ENCODE results near the gene KLK15. TPM values are rescaled to one million over a fixed set of nuclear protein-coding genes. Genes with fewer than 3 reads are reported as not detected.

KLK15 gene
- total and polyA plus RNA-seq, 2 of the 13 experiments (the other 11 are each of a cell fraction or from before 2014, with no cell fraction given), result not detected

DNA sequence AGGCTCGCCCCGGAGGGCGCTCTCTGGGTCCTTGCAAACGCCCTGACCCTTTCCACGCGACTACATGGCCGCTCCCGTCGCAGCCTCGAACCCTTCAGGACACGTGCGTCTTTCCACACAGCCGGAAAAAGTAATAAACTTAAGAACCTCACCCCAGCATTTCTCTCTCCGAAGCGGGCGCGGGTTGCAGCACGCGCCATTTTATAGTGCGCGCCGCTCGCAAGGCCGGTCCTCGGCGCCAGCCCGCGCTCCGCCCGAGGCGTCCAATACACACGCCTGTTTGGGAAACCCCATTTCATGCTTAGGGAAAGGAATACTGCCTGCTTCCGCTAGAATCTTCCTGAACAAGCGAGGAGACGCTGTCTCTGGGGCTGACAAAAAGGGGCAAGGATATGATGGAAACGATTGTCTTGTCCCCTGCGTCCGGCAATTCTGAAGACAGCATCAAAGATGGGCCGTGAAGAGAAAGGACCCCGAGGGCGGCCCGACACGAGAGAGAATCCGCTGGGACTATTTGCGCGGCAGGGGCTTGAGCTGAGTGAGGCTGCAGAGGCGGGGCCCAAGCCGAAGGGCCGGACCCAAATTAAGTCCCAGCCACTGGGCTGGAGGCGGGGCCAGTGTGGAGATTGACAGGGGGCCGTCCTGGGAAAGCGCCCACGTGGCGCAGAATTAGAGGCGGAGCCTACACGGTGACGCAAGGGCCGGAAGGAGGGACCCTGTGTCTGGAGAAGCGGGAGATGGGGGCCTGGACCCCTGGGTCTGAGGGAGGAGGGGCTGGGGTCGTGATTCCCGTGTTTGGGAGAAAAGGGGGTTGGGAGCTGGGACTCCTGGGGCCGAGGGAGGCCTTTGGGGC lies 28.7 kb downstream of the KLK15 start (continued):
- TF ChIP-seq, protein P1, sequence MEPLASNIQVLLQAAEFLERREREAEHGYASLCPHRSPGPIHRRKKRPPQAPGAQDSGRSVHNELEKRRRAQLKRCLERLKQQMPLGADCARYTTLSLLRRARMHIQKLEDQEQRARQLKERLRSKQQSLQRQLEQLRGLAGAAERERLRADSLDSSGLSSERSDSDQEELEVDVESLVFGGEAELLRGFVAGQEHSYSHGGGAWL (CRISPR knock-in tag; IDR thresholded peaks at IDR 0.05), result peak; percentile 25; the same call in 1 of the 2 replicates
- TF ChIP-seq, protein P2, sequence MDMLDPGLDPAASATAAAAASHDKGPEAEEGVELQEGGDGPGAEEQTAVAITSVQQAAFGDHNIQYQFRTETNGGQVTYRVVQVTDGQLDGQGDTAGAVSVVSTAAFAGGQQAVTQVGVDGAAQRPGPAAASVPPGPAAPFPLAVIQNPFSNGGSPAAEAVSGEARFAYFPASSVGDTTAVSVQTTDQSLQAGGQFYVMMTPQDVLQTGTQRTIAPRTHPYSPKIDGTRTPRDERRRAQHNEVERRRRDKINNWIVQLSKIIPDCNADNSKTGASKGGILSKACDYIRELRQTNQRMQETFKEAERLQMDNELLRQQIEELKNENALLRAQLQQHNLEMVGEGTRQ (IDR thresholded peaks at IDR 0.05; ENCODE audit: low read depth, low read length), result peak; percentile 83
- TF ChIP-seq, protein P2 (CRISPR knock-in tag; IDR thresholded peaks at IDR 0.05; ENCODE audit: borderline replicate concordance), result peak; percentile 93; the same call in 1 of the 2 replicates
- peak; percentile 70 for TF ChIP-seq ARNT2 (CRISPR knock-in tag; IDR thresholded peaks at IDR 0.05; ENCODE audit: low read depth)
- no peak for TF ChIP-seq ZNF768 (CRISPR knock-in tag; IDR thresholded peaks at IDR 0.05)
- TF ChIP-seq SRSF9 (IDR thresholded peaks at IDR 0.05; ENCODE audit: borderline replicate concordance, insufficient read depth, low read depth, low read length, poor library complexity, severe bottlenecking), result no peak
- TF ChIP-seq, protein P3, sequence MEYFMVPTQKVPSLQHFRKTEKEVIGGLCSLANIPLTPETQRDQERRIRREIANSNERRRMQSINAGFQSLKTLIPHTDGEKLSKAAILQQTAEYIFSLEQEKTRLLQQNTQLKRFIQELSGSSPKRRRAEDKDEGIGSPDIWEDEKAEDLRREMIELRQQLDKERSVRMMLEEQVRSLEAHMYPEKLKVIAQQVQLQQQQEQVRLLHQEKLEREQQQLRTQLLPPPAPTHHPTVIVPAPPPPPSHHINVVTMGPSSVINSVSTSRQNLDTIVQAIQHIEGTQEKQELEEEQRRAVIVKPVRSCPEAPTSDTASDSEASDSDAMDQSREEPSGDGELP (IDR thresholded peaks at IDR 0.05; ENCODE audit: borderline replicate concordance, low read depth), result no peak
- TF ChIP-seq CBX1 (IDR thresholded peaks at IDR 0.05; ENCODE audit: low read depth), result peak; percentile 16
- 0 out of 2 replicates have a peak, but pooled peaks have one; percentile 42 for TF ChIP-seq NR1H2 (CRISPR knock-in tag; IDR thresholded peaks at IDR 0.05; ENCODE audit: borderline replicate concordance, low read depth)
- TF ChIP-seq, protein P4, sequence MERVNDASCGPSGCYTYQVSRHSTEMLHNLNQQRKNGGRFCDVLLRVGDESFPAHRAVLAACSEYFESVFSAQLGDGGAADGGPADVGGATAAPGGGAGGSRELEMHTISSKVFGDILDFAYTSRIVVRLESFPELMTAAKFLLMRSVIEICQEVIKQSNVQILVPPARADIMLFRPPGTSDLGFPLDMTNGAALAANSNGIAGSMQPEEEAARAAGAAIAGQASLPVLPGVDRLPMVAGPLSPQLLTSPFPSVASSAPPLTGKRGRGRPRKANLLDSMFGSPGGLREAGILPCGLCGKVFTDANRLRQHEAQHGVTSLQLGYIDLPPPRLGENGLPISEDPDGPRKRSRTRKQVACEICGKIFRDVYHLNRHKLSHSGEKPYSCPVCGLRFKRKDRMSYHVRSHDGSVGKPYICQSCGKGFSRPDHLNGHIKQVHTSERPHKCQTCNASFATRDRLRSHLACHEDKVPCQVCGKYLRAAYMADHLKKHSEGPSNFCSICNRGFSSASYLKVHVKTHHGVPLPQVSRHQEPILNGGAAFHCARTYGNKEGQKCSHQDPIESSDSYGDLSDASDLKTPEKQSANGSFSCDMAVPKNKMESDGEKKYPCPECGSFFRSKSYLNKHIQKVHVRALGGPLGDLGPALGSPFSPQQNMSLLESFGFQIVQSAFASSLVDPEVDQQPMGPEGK (CRISPR knock-in tag; IDR thresholded peaks at IDR 0.05), result 0 out of 2 replicates have a peak, but pooled peaks have one; percentile 30
- TF ChIP-seq PHF5A (CRISPR knock-in tag; IDR thresholded peaks at IDR 0.05; ENCODE audit: low read depth, unreplicated experiment), result no peak
- TF ChIP-seq MIER3 (CRISPR knock-in tag; IDR thresholded peaks at IDR 0.05; ENCODE audit: borderline replicate concordance), result peak; percentile 24; the same call in 1 of the 2 replicates
- TF ChIP-seq GATA4 (IDR thresholded peaks at IDR 0.05; ENCODE audit: borderline replicate concordance, low read depth), result 0 out of 2 replicates have a peak, but pooled peaks have one; percentile 36
- TF ChIP-seq AGO2 (optimal IDR thresholded peaks at IDR 0.05; ENCODE audit: low read depth, low read length), result peak; percentile 66
- TF ChIP-seq, protein P5, sequence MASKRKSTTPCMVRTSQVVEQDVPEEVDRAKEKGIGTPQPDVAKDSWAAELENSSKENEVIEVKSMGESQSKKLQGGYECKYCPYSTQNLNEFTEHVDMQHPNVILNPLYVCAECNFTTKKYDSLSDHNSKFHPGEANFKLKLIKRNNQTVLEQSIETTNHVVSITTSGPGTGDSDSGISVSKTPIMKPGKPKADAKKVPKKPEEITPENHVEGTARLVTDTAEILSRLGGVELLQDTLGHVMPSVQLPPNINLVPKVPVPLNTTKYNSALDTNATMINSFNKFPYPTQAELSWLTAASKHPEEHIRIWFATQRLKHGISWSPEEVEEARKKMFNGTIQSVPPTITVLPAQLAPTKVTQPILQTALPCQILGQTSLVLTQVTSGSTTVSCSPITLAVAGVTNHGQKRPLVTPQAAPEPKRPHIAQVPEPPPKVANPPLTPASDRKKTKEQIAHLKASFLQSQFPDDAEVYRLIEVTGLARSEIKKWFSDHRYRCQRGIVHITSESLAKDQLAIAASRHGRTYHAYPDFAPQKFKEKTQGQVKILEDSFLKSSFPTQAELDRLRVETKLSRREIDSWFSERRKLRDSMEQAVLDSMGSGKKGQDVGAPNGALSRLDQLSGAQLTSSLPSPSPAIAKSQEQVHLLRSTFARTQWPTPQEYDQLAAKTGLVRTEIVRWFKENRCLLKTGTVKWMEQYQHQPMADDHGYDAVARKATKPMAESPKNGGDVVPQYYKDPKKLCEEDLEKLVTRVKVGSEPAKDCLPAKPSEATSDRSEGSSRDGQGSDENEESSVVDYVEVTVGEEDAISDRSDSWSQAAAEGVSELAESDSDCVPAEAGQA (IDR thresholded peaks at IDR 0.05; ENCODE audit: low read depth), result no peak; the same call in 1 of the 2 replicates
- TF ChIP-seq, protein P5 (CRISPR knock-in tag; IDR thresholded peaks at IDR 0.05; ENCODE audit: borderline replicate concordance), result peak; percentile 4; the same call in 1 of the 2 replicates
